WERI-Rb-1 (cell line): ENCODE results near the gene NOL12.
A peak's percentile ranks its signal among the peaks of the same experiment; 100 is the strongest.
"Not testable (repeated sequence)": the region's sequence is repeated elsewhere in the genome, so short reads cannot be mapped to it uniquely, and the experiment has no call there.

Source experiments
- DNase-seq: peaks from one replicate; pipeline ENCODE4 v3.0.0-alpha.2; 2020
- H3K27ac ChIP-seq: fragments of 250-450 bp; sonication (Bioruptor Pico); 2 replicates; pipeline ENCODE4 v1.5.1; 2020; ENCODE audit warnings: mild to moderate bottlenecking, moderate library complexity
- H3K27me3 ChIP-seq: fragments of 250-450 bp; sonication (Bioruptor Pico); 2 replicates; pipeline ENCODE4 v1.5.1; 2021; ENCODE audit warnings: mild to moderate bottlenecking, low read depth, moderate library complexity; ENCODE audit not compliant: insufficient read depth, severe bottlenecking
- H3K36me3 ChIP-seq: fragments of 250-450 bp; sonication (Bioruptor Pico); 2 replicates; pipeline ENCODE4 v1.5.1; 2020; ENCODE audit warnings: mild to moderate bottlenecking, moderate library complexity
- H3K4me3 ChIP-seq: 2 replicates; pipeline ENCODE4 v1.5.1; 2011; ENCODE audit warnings: low read depth, mild to moderate bottlenecking, control low read depth, low read length
- H3K9me3 ChIP-seq: fragments of 250-450 bp; sonication (Bioruptor Pico); 2 replicates; pipeline ENCODE4 v1.5.1; 2021; ENCODE audit warnings: mild to moderate bottlenecking, moderate library complexity; ENCODE audit not compliant: severe bottlenecking
- TF ChIP-seq, protein P1 (sequence below): IDR thresholded peaks from 2 replicates; pipeline ENCODE4 v1.5.1; 2011; ENCODE audit warnings: low read depth, mild to moderate bottlenecking, control low read depth, inconsistent platforms, low read length

The NOL12 gene

DNA sequence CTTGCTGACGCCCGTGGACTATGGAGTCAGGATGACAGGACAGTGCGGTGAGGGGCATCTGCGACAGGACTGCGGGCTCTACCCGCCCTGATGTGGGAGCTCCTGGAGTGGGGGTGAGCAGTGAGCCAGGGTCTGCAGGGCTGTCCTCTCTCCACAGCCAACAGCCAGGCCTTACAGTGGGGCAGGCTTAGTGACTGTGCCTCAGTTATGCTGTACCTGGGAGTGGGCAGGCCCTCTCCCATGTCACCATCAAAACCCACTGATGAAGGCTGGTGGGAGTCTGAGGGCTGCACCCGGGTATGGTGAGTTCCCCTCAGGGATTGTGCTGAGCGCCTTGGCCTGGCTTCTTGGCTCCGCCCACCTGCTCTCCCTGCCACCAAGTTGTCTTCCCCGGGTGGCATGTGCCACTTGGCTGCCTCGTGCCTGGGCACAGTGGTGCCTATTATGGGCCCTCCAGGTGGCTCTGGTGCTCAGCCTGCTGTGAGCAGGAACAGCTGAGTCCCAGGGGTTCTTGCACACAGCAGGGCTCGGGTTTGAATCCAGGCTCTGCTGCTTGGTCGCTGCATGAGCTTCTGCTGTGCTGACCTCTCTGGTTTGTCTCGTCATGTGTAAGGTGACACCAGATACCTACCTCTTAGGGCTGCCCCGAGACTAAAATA, 6.6 kb downstream of the NOL12 start:
- Histone ChIP-seq H3K36me3 (peaks cover 42% of the 10 kb centered on the region), H3K27ac (no peak overlapping the region), H3K4me3 (no peak overlapping the region), H3K9me3 (no peaks in the 10 kb centered on the region), H3K27me3 (no peaks in the 10 kb centered on the region)
- no peak for DNase-seq
- TF ChIP-seq, protein P1, sequence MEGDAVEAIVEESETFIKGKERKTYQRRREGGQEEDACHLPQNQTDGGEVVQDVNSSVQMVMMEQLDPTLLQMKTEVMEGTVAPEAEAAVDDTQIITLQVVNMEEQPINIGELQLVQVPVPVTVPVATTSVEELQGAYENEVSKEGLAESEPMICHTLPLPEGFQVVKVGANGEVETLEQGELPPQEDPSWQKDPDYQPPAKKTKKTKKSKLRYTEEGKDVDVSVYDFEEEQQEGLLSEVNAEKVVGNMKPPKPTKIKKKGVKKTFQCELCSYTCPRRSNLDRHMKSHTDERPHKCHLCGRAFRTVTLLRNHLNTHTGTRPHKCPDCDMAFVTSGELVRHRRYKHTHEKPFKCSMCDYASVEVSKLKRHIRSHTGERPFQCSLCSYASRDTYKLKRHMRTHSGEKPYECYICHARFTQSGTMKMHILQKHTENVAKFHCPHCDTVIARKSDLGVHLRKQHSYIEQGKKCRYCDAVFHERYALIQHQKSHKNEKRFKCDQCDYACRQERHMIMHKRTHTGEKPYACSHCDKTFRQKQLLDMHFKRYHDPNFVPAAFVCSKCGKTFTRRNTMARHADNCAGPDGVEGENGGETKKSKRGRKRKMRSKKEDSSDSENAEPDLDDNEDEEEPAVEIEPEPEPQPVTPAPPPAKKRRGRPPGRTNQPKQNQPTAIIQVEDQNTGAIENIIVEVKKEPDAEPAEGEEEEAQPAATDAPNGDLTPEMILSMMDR = no peak

DNA sequence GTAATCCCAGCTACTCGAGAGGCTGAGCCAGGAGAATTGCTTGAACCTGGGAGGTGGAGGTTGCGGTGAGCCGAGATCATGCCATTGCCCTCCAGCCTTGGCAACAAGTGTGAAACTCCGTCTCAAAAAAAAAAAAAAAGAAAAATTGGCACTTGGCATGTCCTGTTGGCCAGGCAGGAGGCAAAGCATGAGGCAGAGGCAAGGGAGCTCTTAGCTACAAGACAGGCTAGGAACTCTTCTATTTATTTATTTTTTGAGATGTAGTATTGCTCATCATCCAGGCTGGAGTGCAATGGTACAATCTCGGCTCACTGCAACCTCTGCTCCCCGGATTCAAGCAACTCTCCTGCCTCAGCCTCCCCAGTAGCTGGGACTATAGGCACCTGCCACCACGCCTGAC, 8.0 kb downstream of the NOL12 start:
- H3K4me3 ChIP-seq, H3K27me3 ChIP-seq, H3K9me3 ChIP-seq, H3K27ac ChIP-seq, DNase-seq: not testable (repeated sequence)
- peaks cover 32% of the 10 kb centered on the region for H3K36me3 ChIP-seq

DNA sequence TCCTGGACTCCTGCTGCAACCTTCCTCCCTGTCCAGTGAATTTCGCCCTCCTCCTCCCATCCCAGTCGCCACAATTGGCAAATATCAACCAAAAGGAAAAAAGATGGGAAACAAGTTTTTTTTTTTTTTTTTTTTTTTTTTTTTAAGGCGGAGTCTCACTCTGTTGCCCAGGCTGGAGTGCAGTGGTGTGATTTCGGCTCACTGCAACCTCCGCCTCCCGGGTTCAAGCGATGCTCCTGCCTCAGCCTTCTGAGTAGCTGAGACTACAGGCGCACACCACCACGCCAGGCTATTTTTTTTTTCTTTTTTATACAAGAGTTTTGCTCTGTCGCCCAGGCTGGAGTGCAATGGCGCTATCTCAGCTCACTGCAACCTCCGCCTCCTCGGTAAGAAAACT, 10.1 kb downstream of the NOL12 start:
- H3K27me3 ChIP-seq, H3K27ac ChIP-seq, DNase-seq, H3K9me3 ChIP-seq, H3K4me3 ChIP-seq: not testable (repeated sequence)
- H3K36me3 ChIP-seq = peaks cover 19% of the 10 kb centered on the region

DNA sequence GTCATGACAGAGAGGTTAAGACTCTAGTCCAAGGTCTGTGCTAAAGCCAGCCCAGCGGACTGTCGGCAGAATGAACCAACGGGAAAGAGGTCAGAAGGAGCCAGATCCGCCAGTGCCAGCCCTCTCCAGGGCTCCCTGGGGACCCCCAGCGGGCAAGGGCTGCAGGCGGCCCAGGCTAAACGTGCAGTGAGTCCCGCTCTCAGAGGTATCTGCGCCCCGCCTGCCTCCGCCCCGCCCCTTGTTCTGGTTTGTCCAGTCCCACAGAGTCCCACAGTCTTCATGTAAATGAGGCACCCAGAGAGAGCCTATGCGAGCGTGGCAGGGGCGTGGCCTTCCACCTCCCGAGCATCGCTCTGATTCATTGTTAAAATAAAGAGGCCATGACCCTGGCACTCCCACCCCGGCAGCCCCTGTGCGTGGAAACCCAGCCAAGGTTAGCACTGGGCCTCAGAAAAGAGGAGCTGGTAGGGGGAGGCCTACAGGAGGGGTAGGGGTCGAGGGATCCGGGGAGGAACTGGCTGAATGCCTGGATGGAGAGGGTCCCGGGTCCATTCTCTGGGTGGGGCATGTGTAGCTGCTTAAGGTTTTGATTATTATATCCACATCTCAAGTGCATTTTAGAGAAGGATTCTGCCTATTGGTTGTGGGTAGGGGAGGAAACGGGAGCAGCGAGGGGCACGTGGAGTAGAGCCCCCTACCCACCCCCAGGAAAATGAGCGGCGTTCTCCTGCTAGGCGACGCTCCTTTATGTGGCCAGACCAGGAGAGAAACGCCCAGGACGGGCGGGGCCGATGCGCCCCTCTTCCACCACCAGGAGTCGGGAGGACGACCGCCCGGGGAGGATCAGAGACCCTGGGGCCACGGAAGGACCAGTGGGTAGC, 10.8 kb downstream of the NOL12 start, which contains the start of gene TRIOBP:
TSS of gene TRIOBP (plus strand) at position 392 of the 881 bp plus-strand sequence. CDS start 4,318 bp downstream, outside the sequence.
- Histone ChIP-seq H3K27me3 (no peaks in the 10 kb centered on the region), H3K27ac (no peak within 1 kb of the TSS), H3K9me3 (no peaks in the 10 kb centered on the region), H3K4me3 (no peak within 1 kb of the TSS; the same call in 1 of the 2 replicates), H3K36me3 (peaks cover 13% of the 10 kb centered on the region)
- TF ChIP-seq, protein P1 = peak; percentile 77
- peak; percentile 97 for DNase-seq

DNA sequence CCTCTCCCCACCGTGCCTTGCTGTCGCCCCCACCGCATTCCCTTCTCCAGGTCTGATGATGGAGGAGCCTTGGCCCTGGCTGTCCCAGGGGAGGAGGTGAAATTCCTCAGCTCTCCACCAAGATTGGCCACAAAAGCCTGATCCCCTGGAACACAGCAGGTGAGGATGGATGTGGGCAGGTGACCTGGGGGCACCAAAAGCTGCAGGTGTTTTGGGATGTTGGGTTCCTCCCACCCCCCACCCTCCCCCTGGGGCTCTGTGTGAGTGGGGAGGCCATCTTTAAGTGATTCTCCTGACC, 11.3 kb downstream of the NOL12 start:
- Histone ChIP-seq H3K36me3 (peaks cover 12% of the 10 kb centered on the region), H3K27ac (no peak overlapping the region), H3K27me3 (no peaks in the 10 kb centered on the region), H3K4me3 (no peak overlapping the region), H3K9me3 (no peaks in the 10 kb centered on the region)
- TF ChIP-seq, protein P1 = no peak
- DNase-seq = no peak

DNA sequence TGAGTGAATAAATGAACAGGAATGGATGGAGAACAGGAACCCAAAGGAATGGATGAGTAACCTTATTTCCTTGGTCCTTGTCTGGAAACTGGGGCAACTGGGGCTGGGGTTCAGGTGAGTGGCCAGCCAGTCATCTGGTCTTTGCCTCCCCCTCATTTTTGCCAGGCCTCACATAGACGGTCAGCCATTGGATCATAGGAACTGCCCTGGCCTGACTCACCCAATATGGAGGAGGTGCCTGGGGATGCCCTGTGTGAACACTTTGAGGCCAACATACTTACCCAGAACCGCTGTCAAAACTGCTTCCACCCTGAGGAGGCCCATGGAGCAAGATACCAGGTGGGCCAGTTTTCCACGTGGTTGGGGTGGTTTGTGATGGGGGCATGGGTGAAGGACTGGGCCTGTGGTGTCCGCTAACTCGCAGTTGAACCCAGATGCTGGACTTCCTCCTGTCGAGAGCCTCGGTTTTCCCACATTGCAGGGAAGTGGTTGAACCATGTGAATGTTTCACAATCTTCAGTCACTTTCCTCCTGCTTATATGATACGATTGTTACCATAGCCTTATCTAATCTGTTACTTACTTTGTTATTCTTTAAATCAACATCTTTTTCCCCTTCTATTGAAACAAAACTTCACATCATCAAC, 15.1 kb downstream of the NOL12 start:
- Histone ChIP-seq H3K4me3 (no peak overlapping the region), H3K27me3 (no peaks in the 10 kb centered on the region), H3K27ac (no peak overlapping the region), H3K36me3 (no peaks in the 10 kb centered on the region), H3K9me3 (no peaks in the 10 kb centered on the region)
- no peak for DNase-seq
- TF ChIP-seq, protein P1 = no peak
